Measurements from ENCODE around the gene SOX13. TPM values are rescaled to one million over a fixed set of nuclear protein-coding genes. Genes with fewer than 3 reads are reported as not detected.
"Not testable (repeated sequence)": the region's sequence is repeated elsewhere in the genome, so short reads cannot be mapped to it uniquely, and the experiment has no call there.

Gene SOX13
- total RNA-seq, 1 experiment from 2014 or later = 3.6 TPM

GRCh38 chr1:204087181-204087892 is 14.4 kb downstream of the SOX13 start:
- no peak for DNase-seq (ENCODE audit: low read depth)

GRCh38 chr1:204087893-204088528 is 15.1 kb downstream of the SOX13 start:
- DNase-seq (ENCODE audit: low read depth) = no peak

- DNase-seq (ENCODE audit: low read depth) = no peak
These were observed 15.7 kb downstream of the SOX13 start for GRCh38 chr1:204088596-204088995.

- peak; percentile 68 for DNase-seq (ENCODE audit: low read depth)
These were observed 16.3 kb downstream of the SOX13 start for GRCh38 chr1:204089044-204089751.

GRCh38 chr1:204090132-204090531 is 17.2 kb downstream of the SOX13 start:
- not testable (repeated sequence) for DNase-seq (ENCODE audit: low read depth)

GRCh38 chr1:204091066-204091465 is 18.2 kb downstream of the SOX13 start:
- no peak for DNase-seq (ENCODE audit: low read depth)

GRCh38 chr1:204091787-204092312 is 18.9 kb downstream of the SOX13 start:
- no peak for DNase-seq (ENCODE audit: low read depth)

GRCh38 chr1:204092632-204093420 is 19.9 kb downstream of the SOX13 start:
- DNase-seq (ENCODE audit: low read depth) = no peak

GRCh38 chr1:204093421-204093717 is 20.5 kb downstream of the SOX13 start:
- no peak for DNase-seq (ENCODE audit: low read depth)

GRCh38 chr1:204093781-204094180 is 20.9 kb downstream of the SOX13 start:
- DNase-seq (ENCODE audit: low read depth) = no peak

- no peak for DNase-seq (ENCODE audit: low read depth)
These were observed 21.4 kb downstream of the SOX13 start for GRCh38 chr1:204094313-204094729.

- DNase-seq (ENCODE audit: low read depth) = no peak
These were observed 22.1 kb downstream of the SOX13 start for GRCh38 chr1:204094856-204095634.

GRCh38 chr1:204096931-204097330 is 24.0 kb downstream of the SOX13 start:
- no peak for DNase-seq (ENCODE audit: low read depth)

GRCh38 chr1:204098683-204099082 is 25.8 kb downstream of the SOX13 start:
- DNase-seq (ENCODE audit: low read depth) = no peak

GRCh38 chr1:204099754-204100153 is 26.8 kb downstream of the SOX13 start:
- DNase-seq (ENCODE audit: low read depth) = not testable (repeated sequence)

- DNase-seq (ENCODE audit: low read depth) = no peak
These were observed 29.2 kb downstream of the SOX13 start for GRCh38 chr1:204102029-204102611.

GRCh38 chr1:204102739-204103430 is 30.0 kb downstream of the SOX13 start:
- DNase-seq (ENCODE audit: low read depth) = no peak

- DNase-seq (ENCODE audit: low read depth) = no peak
These were observed 30.5 kb downstream of the SOX13 start for GRCh38 chr1:204103431-204103741.

GRCh38 chr1:204104331-204105130 is 31.6 kb downstream of the SOX13 start:
- no peak for DNase-seq (ENCODE audit: low read depth)

Measured in LHCN-M2 (cell line).